Esophagus muscularis mucosa (tissue), 2 donors: Measurements from ENCODE around the gene CNTLN.

Experiments
- POLR2A ChIP-seq: fragments of 450-650 bp; IDR thresholded peaks from one replicate; pipeline ENCODE4 v1.6.1; 2017; ENCODE audit warnings: antibody characterized with exemption, moderate library complexity, mild to moderate bottlenecking, low read depth
- POLR2AphosphoS5 ChIP-seq, 2 donors: sonication (generic); formaldehyde crosslinking; IDR thresholded peaks; one replicate each; pipeline ENCODE4 v1.6.1; 2017; ENCODE audit warnings: antibody characterized with exemption in 2 of 2

- no peak for TF ChIP-seq POLR2A
- TF ChIP-seq POLR2AphosphoS5 (IDR thresholded peaks at IDR 0.05): no peak
Observed at GRCh38 chr9:17367035-17367434, 232.2 kb downstream of the CNTLN start.
